ENCODE measurements around the gene GABRG3. TPM values are rescaled to one million over a fixed set of nuclear protein-coding genes. Genes with fewer than 3 reads are reported as not detected.

The GABRG3 gene
- total and polyA plus RNA-seq, 2 of the 4 experiments (the other 2 are of a cell fraction) = not detected

GRCh38 chr15:27401471-27401870 is 430.5 kb downstream of the GABRG3 start:
- no peak overlapping the region for H3K56ac ChIP-seq (ENCODE audit: extremely low read depth, insufficient read depth, low read length)
- no CpG with 5 or more reads among the region's 5 CpGs for WGBS, 2 experiments (ENCODE audit: extremely low coverage in 2 of 2, insufficient read length in 1 of 2)
- H3K27me3 ChIP-seq (ENCODE audit: control insufficient read depth, insufficient read depth, low read length) = no peaks in the 10 kb centered on the region
- intact Hi-C loops (cut with micrococcal nuclease) (no loop called here), dilution Hi-C loops (cut with HindIII; ENCODE audit: low sequenced_read_pairs, unreplicated experiment) (no loop called here), in situ Hi-C loops (cut with MboI; ENCODE audit: low sequenced_read_pairs) (no loop called here)
- no peak overlapping the region for H4K91ac ChIP-seq (ENCODE audit: insufficient read depth, low read depth, low read length)
- H2AK5ac ChIP-seq (ENCODE audit: low read depth, low read length) = no peak overlapping the region
- no peak overlapping the region for H3K4me3 ChIP-seq (ENCODE audit: insufficient read depth, low read depth, low read length)
- H2AFZ ChIP-seq (replicated peaks; ENCODE audit: low read length, poor library complexity) = no peak overlapping the region
- no peak overlapping the region for H3K4ac ChIP-seq (ENCODE audit: low read depth, low read length)
- no peaks in the 10 kb centered on the region for H4K20me1 ChIP-seq (ENCODE audit: insufficient read depth, low read length)
- no peak overlapping the region for H3K14ac ChIP-seq (replicated peaks; ENCODE audit: low read depth, low read length)
- DNase-seq (no peak), ATAC-seq (ENCODE audit: low read depth) (no peak)
- H2BK120ac ChIP-seq (ENCODE audit: low read depth, low read length) = no peak overlapping the region
- H2AK9ac ChIP-seq (replicated peaks; ENCODE audit: low read depth, low read length, poor library complexity) = no peak overlapping the region
- peaks cover 11% of the 10 kb centered on the region for H3K9me3 ChIP-seq (ENCODE audit: control insufficient read depth, insufficient read depth, low read length)
- no peaks in the 10 kb centered on the region for H3K79me1 ChIP-seq (ENCODE audit: low read depth in 1 of 2, low read length in 2 of 2)
- H4K8ac ChIP-seq (ENCODE audit: low read depth in 2 of 2, low read length in 2 of 2) = no peak overlapping the region
- no peak overlapping the region for H3K9ac ChIP-seq (ENCODE audit: low read depth, low read length)
- no TSS peak for BruUV-seq (replicated peaks)
- TF ChIP-seq BHLHE40 (IDR thresholded peaks at IDR 0.05; ENCODE audit: low read depth, low read length) = no peak
- TF ChIP-seq NFE2L2 (IDR thresholded peaks at IDR 0.05; ENCODE audit: low read depth, low read length) = no peak
- no peak for TF ChIP-seq CHD1 (IDR thresholded peaks at IDR 0.05; ENCODE audit: low read depth, low read length)
- TF ChIP-seq POLR2A (IDR thresholded peaks at IDR 0.05; ENCODE audit: low read depth, low read length) = no peak
- TF ChIP-seq SMC3 (IDR thresholded peaks at IDR 0.05; ENCODE audit: low read depth, low read length) = no peak
- no peak for TF ChIP-seq RAD21 (IDR thresholded peaks at IDR 0.05; ENCODE audit: low read length)
- TF ChIP-seq RCOR1 (IDR thresholded peaks at IDR 0.05; ENCODE audit: insufficient replicate concordance, low read length) = no peak
- TF ChIP-seq CEBPB (IDR thresholded peaks at IDR 0.05; ENCODE audit: low read depth, low read length) = no peak
- TF ChIP-seq MAFK (IDR thresholded peaks at IDR 0.05; ENCODE audit: low read depth, low read length) = no peak
- no peak for TF ChIP-seq ELK1 (IDR thresholded peaks at IDR 0.05; ENCODE audit: borderline replicate concordance, low read depth, low read length)
- TF ChIP-seq MAZ (IDR thresholded peaks at IDR 0.05; ENCODE audit: borderline replicate concordance, low read depth, low read length) = no peak
- H3K23ac ChIP-seq (ENCODE audit: low read depth, low read length) = no peak overlapping the region
- no peak overlapping the region for H3K4me2 ChIP-seq (ENCODE audit: low read depth, low read length)
- H2BK15ac ChIP-seq (ENCODE audit: low read depth, low read length) = no peak overlapping the region
- H3K27ac ChIP-seq (ENCODE audit: insufficient read depth, low read length) = no peak overlapping the region
- H3K4me1 ChIP-seq (ENCODE audit: control insufficient read depth, insufficient read depth, low read length) = no peaks in the 10 kb centered on the region
- no peaks in the 10 kb centered on the region for H3K36me3 ChIP-seq (ENCODE audit: control insufficient read depth, insufficient read depth, low read length)
- H3K18ac ChIP-seq (ENCODE audit: low read depth, low read length) = no peak overlapping the region
- H4K5ac ChIP-seq (ENCODE audit: low read depth, low read length) = no peak overlapping the region
- CTCF ChIA-PET = no interaction called here
- POLR2A ChIA-PET (ENCODE audit: unreplicated experiment) = no interaction called here
- H2BK20ac ChIP-seq (ENCODE audit: low read depth, low read length) = no peak overlapping the region
- H3K9me1 ChIP-seq (ENCODE audit: insufficient read depth, low read length) = no peaks in the 10 kb centered on the region
- no peak overlapping the region for H2BK5ac ChIP-seq (ENCODE audit: low read depth, low read length, poor library complexity, severe bottlenecking)

Data from IMR-90 (cell line).